ENCODE results near the gene LMTK3. TPM values are rescaled to one million over a fixed set of nuclear protein-coding genes. Genes with fewer than 3 reads are reported as not detected.

Gene LMTK3
- total and polyA plus RNA-seq, 2 donors (not counting 1 experiment from before 2014, with no cell fraction given): 0.17 TPM; not detected in 1

DNA sequence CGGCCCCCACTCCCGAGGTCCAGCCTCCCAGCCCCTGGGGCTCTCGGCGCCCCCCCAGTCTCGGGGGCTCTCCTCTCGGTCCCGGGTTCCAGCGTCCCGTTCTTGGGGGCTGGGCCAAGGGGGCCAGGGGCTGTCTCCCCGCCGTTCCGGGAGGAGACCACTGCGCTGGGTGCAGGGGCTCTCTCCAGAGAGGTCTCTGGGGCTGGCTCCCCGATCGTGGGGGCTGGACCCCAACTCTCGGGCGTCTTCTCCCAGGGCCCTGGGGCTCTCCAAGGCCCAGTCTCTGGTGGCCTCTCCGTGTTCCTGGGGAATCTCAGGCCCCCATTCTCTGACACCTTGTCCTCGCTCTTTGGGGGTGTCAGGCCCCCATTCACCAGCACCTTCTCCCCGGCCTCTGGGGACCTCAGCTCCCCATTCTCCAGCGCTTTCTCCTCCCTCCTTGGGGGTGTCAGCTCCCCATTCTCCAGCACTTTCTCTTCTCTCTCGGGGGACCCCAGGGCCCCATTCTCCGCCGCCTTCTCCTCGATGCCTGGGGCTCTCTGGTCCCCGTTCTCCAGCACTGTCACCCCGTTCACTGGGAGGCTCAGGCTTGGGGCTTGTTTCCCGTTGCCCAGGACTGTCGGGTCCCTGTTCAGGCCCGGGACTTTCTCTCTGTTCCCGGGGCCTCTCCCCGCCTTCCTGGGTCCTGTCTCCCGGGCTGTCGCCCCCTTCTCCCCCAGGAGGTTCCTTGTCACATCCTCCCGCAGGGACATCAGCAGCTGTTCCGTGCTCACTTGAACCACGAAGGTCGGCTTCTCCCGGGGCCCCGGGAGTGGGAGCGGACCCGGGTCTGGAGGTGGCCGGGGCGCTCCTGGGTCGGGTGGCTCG is 13.7 kb downstream of the LMTK3 start:
- no peak for TF ChIP-seq CTCF (conservative IDR thresholded peaks at IDR 0.05 in 1 of 2, IDR thresholded peaks at IDR 0.05 in 1 of 2; ENCODE audit: low read depth in 1 of 2, low read length in 2 of 2)
- TF ChIP-seq EZH2 (IDR thresholded peaks at IDR 0.05; ENCODE audit: low read length, missing control alignments): peak; percentile 94
- H3K27me3 ChIP-seq (ENCODE audit: control insufficient read depth, insufficient read depth, low read length): peaks cover 30% of the 10 kb centered on the region

DNA sequence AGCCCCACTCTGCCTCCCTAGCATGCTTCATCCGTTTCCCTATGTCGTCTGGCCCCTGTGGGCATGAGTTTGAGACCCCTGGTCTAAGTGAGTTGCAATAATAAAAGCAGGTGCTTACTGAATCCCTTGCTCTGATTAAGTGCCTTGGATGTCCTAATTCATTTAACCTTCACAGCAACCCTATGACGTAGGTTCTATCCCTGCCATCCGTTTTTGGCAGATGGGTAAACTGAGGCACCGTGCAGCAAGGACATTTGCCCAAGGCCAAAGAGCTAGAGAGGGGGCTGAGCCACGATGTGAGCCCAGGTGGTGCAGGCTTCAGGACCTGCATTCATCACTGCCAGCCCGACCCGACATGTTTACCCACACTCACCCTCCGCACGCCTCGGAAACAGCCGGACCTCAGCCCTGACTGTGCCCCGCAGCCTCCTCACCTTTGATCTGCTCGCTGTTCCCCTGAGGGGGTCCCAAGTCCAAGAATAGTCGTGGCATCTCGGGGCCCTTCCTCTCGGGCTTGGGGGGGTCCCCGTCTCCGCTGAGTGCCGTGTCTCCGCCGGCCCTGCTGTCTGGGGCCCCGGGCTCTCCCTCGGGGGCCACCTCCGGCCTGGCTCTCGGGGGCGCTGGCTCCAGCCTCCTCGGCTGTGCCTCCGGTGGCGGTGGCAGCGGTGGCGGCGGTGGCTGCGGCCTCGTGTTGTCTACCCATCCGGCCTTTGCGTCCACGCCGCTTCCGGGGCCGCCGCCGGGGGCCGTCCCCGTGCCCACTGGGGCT is 14.5 kb downstream of the LMTK3 start:
- Histone ChIP-seq H3K4me3 (replicated peaks in 1 of 4; ENCODE audit: control extremely low read depth in 1 of 4, insufficient read depth in 1 of 4, low read depth in 3 of 4, low read length in 4 of 4) (no peak overlapping the region), H3K79me2 (ENCODE audit: control insufficient read depth, insufficient read depth, low read length) (no peaks in the 10 kb centered on the region), H3K9ac (ENCODE audit: insufficient read depth, low read length) (no peak overlapping the region), H3K36me3 (ENCODE audit: control insufficient read depth, insufficient read depth, low read length) (no peaks in the 10 kb centered on the region), H3K4me2 (ENCODE audit: extremely low read depth, insufficient read depth, low read length) (no peak overlapping the region), H2AFZ (ENCODE audit: low read length) (no peak overlapping the region), H3K4me1 (ENCODE audit: control insufficient read depth, extremely low read depth, insufficient read depth, low read length) (peaks cover 2% of the 10 kb centered on the region), H3K27ac (ENCODE audit: insufficient read depth, low read length) (no peak overlapping the region), H3K9me3 (ENCODE audit: control insufficient read depth, insufficient read depth, low read depth, low read length) (no peaks in the 10 kb centered on the region), H4K20me1 (ENCODE audit: control insufficient read depth, extremely low read depth, insufficient read depth, low read length) (no peaks in the 10 kb centered on the region), H3K27me3 (ENCODE audit: control insufficient read depth, insufficient read depth, low read length) (peaks cover 30% of the 10 kb centered on the region)
- TF ChIP-seq CTCF (conservative IDR thresholded peaks at IDR 0.05 in 1 of 2, IDR thresholded peaks at IDR 0.05 in 1 of 2; ENCODE audit: low read depth in 1 of 2, low read length in 2 of 2) (no peak), EZH2 (IDR thresholded peaks at IDR 0.05; ENCODE audit: low read length, missing control alignments) (no peak)
- no peak for DNase-seq (ENCODE audit: low read depth in 2 of 2)

More for the DNA sequence above, 13.7 kb downstream of the LMTK3 start:
- H4K20me1 ChIP-seq (ENCODE audit: control insufficient read depth, extremely low read depth, insufficient read depth, low read length): no peaks in the 10 kb centered on the region
- H2AFZ ChIP-seq (ENCODE audit: low read length): no peak overlapping the region
- H3K4me1 ChIP-seq (ENCODE audit: control insufficient read depth, extremely low read depth, insufficient read depth, low read length): no peaks in the 10 kb centered on the region
- H3K4me2 ChIP-seq (ENCODE audit: extremely low read depth, insufficient read depth, low read length): no peak overlapping the region
- H3K9ac ChIP-seq (ENCODE audit: insufficient read depth, low read length): no peak overlapping the region
- no peaks in the 10 kb centered on the region for H3K36me3 ChIP-seq (ENCODE audit: control insufficient read depth, insufficient read depth, low read length)
- no peak overlapping the region for H3K4me3 ChIP-seq (replicated peaks in 1 of 4; ENCODE audit: control extremely low read depth in 1 of 4, insufficient read depth in 1 of 4, low read depth in 3 of 4, low read length in 4 of 4)
- DNase-seq (ENCODE audit: low read depth in 2 of 2): no peak
- H3K9me3 ChIP-seq (ENCODE audit: control insufficient read depth, insufficient read depth, low read depth, low read length): no peaks in the 10 kb centered on the region
- no peaks in the 10 kb centered on the region for H3K79me2 ChIP-seq (ENCODE audit: control insufficient read depth, insufficient read depth, low read length)
- H3K27ac ChIP-seq (ENCODE audit: insufficient read depth, low read length): no peak overlapping the region

- H3K9ac ChIP-seq (ENCODE audit: insufficient read depth, low read length): no peak overlapping the region
- H3K79me2 ChIP-seq (ENCODE audit: control insufficient read depth, insufficient read depth, low read length): no peaks in the 10 kb centered on the region
- peaks cover 2% of the 10 kb centered on the region for H3K4me1 ChIP-seq (ENCODE audit: control insufficient read depth, extremely low read depth, insufficient read depth, low read length)
- H4K20me1 ChIP-seq (ENCODE audit: control insufficient read depth, extremely low read depth, insufficient read depth, low read length): no peaks in the 10 kb centered on the region
- H3K36me3 ChIP-seq (ENCODE audit: control insufficient read depth, insufficient read depth, low read length): no peaks in the 10 kb centered on the region
- no peak overlapping the region for H3K27ac ChIP-seq (ENCODE audit: insufficient read depth, low read length)
- no peak overlapping the region for H3K4me2 ChIP-seq (ENCODE audit: extremely low read depth, insufficient read depth, low read length)
- H3K4me3 ChIP-seq (replicated peaks in 1 of 4; ENCODE audit: control extremely low read depth in 1 of 4, insufficient read depth in 1 of 4, low read depth in 3 of 4, low read length in 4 of 4): no peak overlapping the region
- no peak for DNase-seq (ENCODE audit: low read depth in 2 of 2)
- H2AFZ ChIP-seq (ENCODE audit: low read length): no peak overlapping the region
- TF ChIP-seq EZH2 (IDR thresholded peaks at IDR 0.05; ENCODE audit: low read length, missing control alignments) (no peak), CTCF (conservative IDR thresholded peaks at IDR 0.05 in 1 of 2, IDR thresholded peaks at IDR 0.05 in 1 of 2; ENCODE audit: low read depth in 1 of 2, low read length in 2 of 2) (no peak)
- no peaks in the 10 kb centered on the region for H3K9me3 ChIP-seq (ENCODE audit: control insufficient read depth, insufficient read depth, low read depth, low read length)
- peaks cover 23% of the 10 kb centered on the region for H3K27me3 ChIP-seq (ENCODE audit: control insufficient read depth, insufficient read depth, low read length)
These were observed 16.2 kb downstream of the LMTK3 start for GRCh38 chr19:48495396-48495795.
